ENCODE results near the gene ALPG.
"Not testable (repeated sequence)": the region's sequence is repeated elsewhere in the genome, so short reads cannot be mapped to it uniquely, and the experiment has no call there.

ALPG gene

GRCh38 chr2:232398293-232399034 is 8.2 kb upstream of the ALPG start:
- peak overlapping the region; percentile 53 to 56 for H3K27ac ChIP-seq (ENCODE audit: low read depth in 2 of 2, low read length in 2 of 2)
- no peaks in the 10 kb centered on the region for H3K36me3 ChIP-seq (ENCODE audit: control insufficient read depth in 2 of 2, insufficient read depth in 2 of 2, low read length in 2 of 2)
- H3K27me3 ChIP-seq (ENCODE audit: control insufficient read depth in 2 of 2, insufficient read depth in 2 of 2, low read length in 2 of 2) = no peaks in the 10 kb centered on the region
- H3K9ac ChIP-seq (ENCODE audit: low read depth in 1 of 2, low read length in 2 of 2) = no peak overlapping the region
- H3K4me1 ChIP-seq (ENCODE audit: control insufficient read depth in 2 of 2, insufficient read depth in 2 of 2, low read length in 2 of 2) = peaks cover 0 to 7% of the 10 kb centered on the region in 2 donors
- no peaks in the 10 kb centered on the region for H3K9me3 ChIP-seq (ENCODE audit: control insufficient read depth in 2 of 2, low read length in 2 of 2)
- H3K4me3 ChIP-seq (ENCODE audit: low read length in 2 of 2) = no peak overlapping the region

- Histone ChIP-seq H3K4me3 (ENCODE audit: low read length in 2 of 2) (no peak overlapping the region), H3K4me1 (ENCODE audit: control insufficient read depth in 2 of 2, insufficient read depth in 2 of 2, low read length in 2 of 2) (peaks cover 0 to 7% of the 10 kb centered on the region in 2 donors), H3K27ac (ENCODE audit: low read depth in 2 of 2, low read length in 2 of 2) (no peak overlapping the region), H3K9me3 (ENCODE audit: control insufficient read depth in 2 of 2, low read length in 2 of 2) (no peaks in the 10 kb centered on the region), H3K36me3 (ENCODE audit: control insufficient read depth in 2 of 2, insufficient read depth in 2 of 2, low read length in 2 of 2) (no peaks in the 10 kb centered on the region), H3K9ac (ENCODE audit: low read depth in 1 of 2, low read length in 2 of 2) (no peak overlapping the region), H3K27me3 (ENCODE audit: control insufficient read depth in 2 of 2, insufficient read depth in 2 of 2, low read length in 2 of 2) (no peaks in the 10 kb centered on the region)
Observed at GRCh38 chr2:232400256-232401015, 6.2 kb upstream of the ALPG start.

- peaks cover 0 to 7% of the 10 kb centered on the region in 2 donors for H3K4me1 ChIP-seq (ENCODE audit: control insufficient read depth in 2 of 2, insufficient read depth in 2 of 2, low read length in 2 of 2)
- no peak overlapping the region for H3K27ac ChIP-seq (ENCODE audit: low read depth in 2 of 2, low read length in 2 of 2)
- no peaks in the 10 kb centered on the region for H3K9me3 ChIP-seq (ENCODE audit: control insufficient read depth in 2 of 2, low read length in 2 of 2)
- no peak overlapping the region for H3K9ac ChIP-seq (ENCODE audit: low read depth in 1 of 2, low read length in 2 of 2)
- no peak overlapping the region for H3K4me3 ChIP-seq (ENCODE audit: low read length in 2 of 2)
- no peaks in the 10 kb centered on the region for H3K36me3 ChIP-seq (ENCODE audit: control insufficient read depth in 2 of 2, insufficient read depth in 2 of 2, low read length in 2 of 2)
- H3K27me3 ChIP-seq (ENCODE audit: control insufficient read depth in 2 of 2, insufficient read depth in 2 of 2, low read length in 2 of 2) = no peaks in the 10 kb centered on the region
Observed at GRCh38 chr2:232402518-232402917, 4.1 kb upstream of the ALPG start.

- no peak overlapping the region for H3K27ac ChIP-seq (ENCODE audit: low read depth in 2 of 2, low read length in 2 of 2)
- no peak overlapping the region for H3K4me3 ChIP-seq (ENCODE audit: low read length in 2 of 2)
- H3K27me3 ChIP-seq (ENCODE audit: control insufficient read depth in 2 of 2, insufficient read depth in 2 of 2, low read length in 2 of 2) = no peaks in the 10 kb centered on the region
- no peaks in the 10 kb centered on the region for H3K9me3 ChIP-seq (ENCODE audit: control insufficient read depth in 2 of 2, low read length in 2 of 2)
- peaks cover 0 to 7% of the 10 kb centered on the region in 2 donors for H3K4me1 ChIP-seq (ENCODE audit: control insufficient read depth in 2 of 2, insufficient read depth in 2 of 2, low read length in 2 of 2)
- no peak overlapping the region for H3K9ac ChIP-seq (ENCODE audit: low read depth in 1 of 2, low read length in 2 of 2)
- no peaks in the 10 kb centered on the region for H3K36me3 ChIP-seq (ENCODE audit: control insufficient read depth in 2 of 2, insufficient read depth in 2 of 2, low read length in 2 of 2)
Observed at GRCh38 chr2:232405943-232406510, 617 bp upstream of the ALPG start.

GRCh38 chr2:232407428-232408150 is 945 bp downstream of the ALPG start:
- not testable (repeated sequence) for H3K4me1 ChIP-seq (ENCODE audit: control insufficient read depth in 2 of 2, insufficient read depth in 2 of 2, low read length in 2 of 2); H3K27ac ChIP-seq (ENCODE audit: low read depth in 2 of 2, low read length in 2 of 2); H3K9me3 ChIP-seq (ENCODE audit: control insufficient read depth in 2 of 2, low read length in 2 of 2); H3K36me3 ChIP-seq (ENCODE audit: control insufficient read depth in 2 of 2, insufficient read depth in 2 of 2, low read length in 2 of 2); H3K9ac ChIP-seq (ENCODE audit: low read depth in 1 of 2, low read length in 2 of 2); H3K27me3 ChIP-seq (ENCODE audit: control insufficient read depth in 2 of 2, insufficient read depth in 2 of 2, low read length in 2 of 2); H3K4me3 ChIP-seq (ENCODE audit: low read length in 2 of 2)

- not testable (repeated sequence) for H3K9ac ChIP-seq (ENCODE audit: low read depth in 1 of 2, low read length in 2 of 2); H3K27ac ChIP-seq (ENCODE audit: low read depth in 2 of 2, low read length in 2 of 2); H3K4me3 ChIP-seq (ENCODE audit: low read length in 2 of 2); H3K4me1 ChIP-seq (ENCODE audit: control insufficient read depth in 2 of 2, insufficient read depth in 2 of 2, low read length in 2 of 2); H3K9me3 ChIP-seq (ENCODE audit: control insufficient read depth in 2 of 2, low read length in 2 of 2); H3K27me3 ChIP-seq (ENCODE audit: control insufficient read depth in 2 of 2, insufficient read depth in 2 of 2, low read length in 2 of 2); H3K36me3 ChIP-seq (ENCODE audit: control insufficient read depth in 2 of 2, insufficient read depth in 2 of 2, low read length in 2 of 2)
Observed at GRCh38 chr2:232408269-232408668, 1.6 kb downstream of the ALPG start.

- not testable (repeated sequence) for H3K36me3 ChIP-seq (ENCODE audit: control insufficient read depth in 2 of 2, insufficient read depth in 2 of 2, low read length in 2 of 2); H3K9ac ChIP-seq (ENCODE audit: low read depth in 1 of 2, low read length in 2 of 2); H3K4me1 ChIP-seq (ENCODE audit: control insufficient read depth in 2 of 2, insufficient read depth in 2 of 2, low read length in 2 of 2); H3K27me3 ChIP-seq (ENCODE audit: control insufficient read depth in 2 of 2, insufficient read depth in 2 of 2, low read length in 2 of 2); H3K9me3 ChIP-seq (ENCODE audit: control insufficient read depth in 2 of 2, low read length in 2 of 2); H3K27ac ChIP-seq (ENCODE audit: low read depth in 2 of 2, low read length in 2 of 2); H3K4me3 ChIP-seq (ENCODE audit: low read length in 2 of 2)
Observed at GRCh38 chr2:232409617-232410016, 3.0 kb downstream of the ALPG start.

GRCh38 chr2:232410238-232410900 is 3.7 kb downstream of the ALPG start:
- Histone ChIP-seq H3K4me1 (ENCODE audit: control insufficient read depth in 2 of 2, insufficient read depth in 2 of 2, low read length in 2 of 2) (peaks cover 0 to 7% of the 10 kb centered on the region in 2 donors), H3K36me3 (ENCODE audit: control insufficient read depth in 2 of 2, insufficient read depth in 2 of 2, low read length in 2 of 2) (no peaks in the 10 kb centered on the region), H3K27ac (ENCODE audit: low read depth in 2 of 2, low read length in 2 of 2) (no peak overlapping the region), H3K27me3 (ENCODE audit: control insufficient read depth in 2 of 2, insufficient read depth in 2 of 2, low read length in 2 of 2) (peaks cover 0 to 6% of the 10 kb centered on the region in 2 donors), H3K9ac (ENCODE audit: low read depth in 1 of 2, low read length in 2 of 2) (no peak overlapping the region), H3K9me3 (ENCODE audit: control insufficient read depth in 2 of 2, low read length in 2 of 2) (no peaks in the 10 kb centered on the region), H3K4me3 (ENCODE audit: low read length in 2 of 2) (no peak overlapping the region)

GRCh38 chr2:232411901-232412629 is 5.4 kb downstream of the ALPG start:
- H3K4me1 ChIP-seq (ENCODE audit: control insufficient read depth in 2 of 2, insufficient read depth in 2 of 2, low read length in 2 of 2) = peaks cover 0 to 7% of the 10 kb centered on the region in 2 donors
- H3K27ac ChIP-seq (ENCODE audit: low read depth in 2 of 2, low read length in 2 of 2) = no peak overlapping the region
- peaks cover 6 to 9% of the 10 kb centered on the region in 2 donors for H3K27me3 ChIP-seq (ENCODE audit: control insufficient read depth in 2 of 2, insufficient read depth in 2 of 2, low read length in 2 of 2)
- H3K9me3 ChIP-seq (ENCODE audit: control insufficient read depth in 2 of 2, low read length in 2 of 2) = no peaks in the 10 kb centered on the region
- no peak overlapping the region for H3K4me3 ChIP-seq (ENCODE audit: low read length in 2 of 2)
- no peak overlapping the region for H3K9ac ChIP-seq (ENCODE audit: low read depth in 1 of 2, low read length in 2 of 2)
- H3K36me3 ChIP-seq (ENCODE audit: control insufficient read depth in 2 of 2, insufficient read depth in 2 of 2, low read length in 2 of 2) = no peaks in the 10 kb centered on the region

All from mucosa of rectum (tissue), 2 donors.